Measurements from ENCODE around the gene KRTAP23-1.

KRTAP23-1 gene

GRCh38 chr21:30348506-30348905 is at the start of gene KRTAP23-1:
TSS of gene KRTAP23-1 (minus strand) at chr21:30348606. CDS start at chr21:30348606, 0 bp downstream.
- no peak for DNase-seq

DNA sequence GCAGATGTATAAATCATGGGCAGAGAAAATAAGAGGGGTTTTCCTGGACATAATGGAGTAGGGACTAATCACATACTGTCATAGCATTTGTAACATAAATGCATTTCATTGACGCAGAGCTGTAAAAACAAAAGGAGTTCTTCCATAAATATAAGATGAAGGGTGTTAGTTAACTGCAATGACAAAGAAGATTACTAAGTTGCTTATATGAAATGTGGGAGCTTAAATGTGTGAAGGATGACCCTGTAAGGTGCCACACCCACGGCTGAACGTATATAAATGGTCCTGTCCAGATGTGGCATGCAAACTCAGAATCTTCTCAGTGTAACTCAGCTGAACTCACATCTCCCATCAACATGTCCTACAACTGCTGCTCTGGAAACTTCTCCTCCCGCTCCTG is 47.3 kb upstream of the KRTAP23-1 start, which contains the start of gene KRTAP13-1:
Gene KRTAP13-1, plus strand, starts transcription at position 301 of the 400 bp plus-strand sequence. Its CDS starts 56 bp downstream, at position 357.
- no peak for DNase-seq

DNA sequence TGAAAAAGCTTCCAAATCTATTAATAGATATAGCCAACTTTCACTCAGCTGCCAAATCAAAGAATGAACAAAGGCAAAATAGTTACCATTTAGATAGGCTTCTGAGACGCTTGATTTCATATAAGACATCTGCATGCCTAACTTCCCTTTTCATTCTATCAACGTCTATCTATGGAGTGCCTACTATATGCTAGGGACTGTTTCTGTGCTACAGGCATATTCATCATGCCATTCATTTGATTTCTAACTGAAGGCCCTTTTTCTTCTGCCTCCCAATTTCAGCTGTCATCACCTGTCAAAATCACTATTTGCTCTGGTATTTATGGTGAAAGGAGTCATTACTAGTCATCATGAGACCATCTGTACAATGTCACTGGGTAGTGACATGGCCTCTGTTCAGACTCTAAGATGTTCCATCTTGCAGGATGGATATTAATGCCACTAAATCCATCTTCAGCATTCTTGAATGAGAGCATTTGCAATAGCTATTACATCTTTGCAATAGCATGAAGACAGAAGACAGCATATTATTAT is 43.2 kb upstream of the KRTAP23-1 start:
- DNase-seq: no peak

DNA sequence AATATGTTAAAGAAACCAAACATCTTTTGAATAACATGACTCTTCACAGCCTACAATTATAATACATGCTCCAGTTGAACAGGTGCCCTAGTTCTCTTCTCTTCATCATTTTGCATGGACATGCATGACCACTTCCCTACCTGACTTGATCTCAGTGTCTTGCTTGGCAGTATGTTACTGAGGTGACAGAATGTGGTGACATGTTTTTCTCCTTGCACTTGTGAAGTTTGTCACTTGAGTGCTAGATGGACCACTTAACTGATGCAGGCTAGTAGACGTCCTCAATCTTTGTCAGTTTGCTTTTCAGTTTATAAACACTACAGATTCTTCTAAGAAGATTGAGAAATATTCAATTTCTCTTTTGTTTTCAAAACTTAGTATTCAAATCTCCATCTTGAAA is 33.8 kb upstream of the KRTAP23-1 start:
- DNase-seq: no peak

- DNase-seq: no peak
Observed at GRCh38 chr21:30372139-30372770, 23.8 kb upstream of the KRTAP23-1 start, which contains the start of gene KRTAP13-2. TSS of gene KRTAP13-2 (minus strand) at chr21:30372271. CDS start at chr21:30372213, 58 bp downstream.

GRCh38 chr21:30355906-30356305 is 7.5 kb upstream of the KRTAP23-1 start:
- DNase-seq: no peak

DNA sequence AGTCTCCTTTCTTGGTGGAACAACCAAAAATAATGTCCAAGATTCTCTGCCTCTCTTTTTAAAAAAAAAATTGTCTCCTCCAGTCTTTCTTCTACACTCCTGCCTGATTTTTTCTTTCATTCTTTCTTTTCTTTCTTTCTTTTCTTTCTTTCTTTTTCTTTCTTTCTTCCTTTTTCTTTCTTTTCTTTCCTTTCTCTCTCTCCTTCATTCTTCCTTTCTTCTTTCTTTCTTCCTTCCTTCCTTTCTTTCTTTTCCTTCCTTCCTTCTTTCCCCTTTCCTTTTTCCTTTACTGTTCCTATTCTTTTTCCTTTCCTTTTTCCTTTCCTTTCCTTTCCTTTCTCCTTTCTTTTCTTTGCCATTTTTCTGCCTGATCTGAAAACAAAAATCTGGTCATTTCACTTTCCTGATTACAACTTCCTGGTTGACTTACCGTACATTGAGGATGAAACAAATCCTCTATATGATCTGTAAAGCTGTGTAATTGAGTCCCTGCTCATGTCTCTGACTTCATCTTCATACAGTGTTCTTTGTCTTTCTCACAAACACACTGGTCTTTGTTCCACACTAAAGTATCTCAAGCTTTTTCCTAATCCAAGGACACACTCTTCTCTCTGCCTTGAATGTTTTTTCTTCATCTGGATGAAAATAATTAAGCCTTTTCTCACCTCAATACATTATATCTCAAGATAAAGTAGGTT is 6.1 kb upstream of the KRTAP23-1 start:
- no peak for DNase-seq

DNA sequence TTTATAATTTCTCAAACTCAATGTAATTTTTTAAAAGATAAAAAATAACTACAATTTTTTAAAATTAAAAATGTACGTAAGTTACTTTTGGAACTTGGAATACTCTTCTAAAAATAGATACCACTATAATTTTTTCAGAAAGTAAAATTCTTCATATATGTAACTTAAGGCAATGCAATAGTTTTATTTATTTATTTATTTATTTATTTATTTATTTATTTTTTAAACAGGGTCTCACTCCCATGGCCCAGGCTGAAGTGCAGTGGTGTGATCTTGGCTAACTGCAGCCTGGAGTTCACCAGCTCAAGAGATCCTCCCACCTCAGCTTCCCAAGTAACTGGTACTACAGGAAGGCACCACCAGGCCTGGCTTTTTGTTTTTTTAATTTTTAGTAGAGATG is 3.1 kb upstream of the KRTAP23-1 start:
- no peak for DNase-seq

- no peak for DNase-seq
Observed at GRCh38 chr21:30349572-30349971, 1.2 kb upstream of the KRTAP23-1 start.

DNA sequence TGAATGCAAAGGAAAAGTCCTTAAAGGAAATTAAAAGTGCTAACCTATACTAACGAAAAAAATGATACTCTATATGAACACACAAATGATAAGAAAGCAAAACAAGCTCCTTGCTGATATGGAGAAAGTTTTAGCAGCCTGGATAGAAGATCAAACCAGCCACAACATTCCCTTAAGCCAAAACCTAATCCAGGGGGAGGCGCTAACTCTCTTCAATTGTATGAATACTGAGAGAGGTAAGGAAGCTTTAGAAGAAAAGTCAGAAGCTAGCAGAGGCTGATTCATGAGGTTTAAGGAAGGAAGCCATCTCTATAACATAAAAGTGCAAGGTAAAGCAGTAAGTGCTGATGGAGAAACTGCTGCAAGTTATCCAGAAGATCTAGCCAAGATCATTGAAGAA is 3.4 kb downstream of the KRTAP23-1 start:
- no peak for DNase-seq

DNA sequence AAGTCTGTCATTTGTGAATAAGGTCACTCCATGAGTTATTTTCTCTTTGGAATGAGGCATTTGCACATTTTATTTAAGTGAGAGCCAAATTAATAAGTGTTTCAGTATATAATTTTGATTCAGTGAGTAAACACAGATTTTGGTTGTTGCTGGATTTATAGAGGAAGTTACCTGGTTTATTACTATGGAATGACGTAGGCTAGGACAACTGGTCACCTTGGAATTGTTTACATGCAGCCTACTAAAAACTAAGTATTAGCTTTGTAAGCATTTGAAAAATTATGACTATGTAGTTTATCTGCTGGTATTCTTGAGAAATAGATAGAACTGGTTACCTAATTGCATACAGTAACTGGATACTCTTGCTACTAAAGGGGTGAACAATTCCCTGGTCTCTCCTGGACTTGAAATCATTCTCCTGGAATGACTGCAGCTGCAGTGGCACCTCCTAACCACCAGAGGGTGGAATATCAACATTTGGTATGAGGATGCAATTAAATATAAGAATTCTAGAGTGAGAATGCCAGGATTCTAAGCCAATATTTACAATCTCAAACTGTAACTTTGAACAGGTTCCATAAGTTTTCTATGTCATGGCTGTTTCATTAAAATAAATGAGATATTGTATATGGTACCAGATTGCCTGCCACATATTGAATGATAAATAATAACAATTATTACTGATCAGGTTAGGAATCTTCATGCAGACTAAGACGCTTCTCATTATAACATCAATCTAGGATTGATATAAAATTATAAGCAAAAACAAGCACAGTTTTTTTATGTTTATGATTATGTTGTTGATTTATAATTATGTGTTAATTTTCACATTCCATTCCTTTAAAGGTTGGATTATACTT is 7.5 kb downstream of the KRTAP23-1 start:
- peak in 12 of 51 donors; percentile 0 to 35 (median 12) for DNase-seq

- DNase-seq: no peak
Observed at GRCh38 chr21:30338717-30339116, 9.7 kb downstream of the KRTAP23-1 start.

DNA sequence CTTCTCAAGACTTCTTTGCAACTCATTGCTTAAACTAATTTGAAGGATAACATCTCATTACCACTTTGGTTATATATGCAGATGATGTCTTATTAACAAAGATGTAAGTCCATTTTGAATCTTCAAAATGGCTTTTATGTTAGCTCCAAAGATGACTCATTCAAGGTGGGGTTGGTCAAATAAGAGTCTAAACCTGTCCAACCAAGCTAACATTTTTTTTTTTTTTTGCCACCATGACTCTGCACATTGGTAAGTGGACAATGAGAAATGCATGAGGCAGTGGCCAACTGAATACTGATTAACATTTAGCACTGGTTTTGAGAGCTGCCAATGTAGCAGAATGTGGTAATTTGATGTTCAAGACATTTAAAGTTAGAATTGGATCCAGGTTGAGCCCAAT is 10.6 kb downstream of the KRTAP23-1 start:
- DNase-seq: no peak

DNA sequence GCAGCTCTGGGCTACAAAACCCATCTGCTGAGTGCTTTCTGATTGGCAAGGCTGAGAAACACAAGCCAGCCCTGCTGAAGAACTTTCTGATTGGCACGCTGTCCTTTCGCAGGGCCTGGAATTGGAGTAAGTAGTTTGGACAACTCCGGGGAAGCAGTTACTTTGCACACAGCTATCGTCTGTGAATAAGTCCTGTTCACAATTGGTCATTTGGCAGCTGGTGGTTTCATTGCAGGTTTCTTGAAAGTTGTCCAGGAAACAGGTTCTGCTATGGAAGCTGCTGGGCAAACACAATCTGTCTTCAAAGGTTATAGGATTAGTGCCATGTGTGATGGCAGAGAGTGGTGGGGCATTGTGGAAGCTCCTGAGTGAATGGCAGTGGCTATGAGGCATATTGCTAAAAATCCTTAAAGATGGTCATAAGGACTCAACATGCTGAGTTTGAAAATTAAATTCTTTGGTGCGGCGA is 11.1 kb downstream of the KRTAP23-1 start, which contains the start of gene KRTAP27-1:
Gene KRTAP27-1, minus strand, starts transcription at position 419 of the 469 bp plus-strand sequence. Its CDS starts 26 bp downstream, at position 393.
- no peak for DNase-seq

DNA sequence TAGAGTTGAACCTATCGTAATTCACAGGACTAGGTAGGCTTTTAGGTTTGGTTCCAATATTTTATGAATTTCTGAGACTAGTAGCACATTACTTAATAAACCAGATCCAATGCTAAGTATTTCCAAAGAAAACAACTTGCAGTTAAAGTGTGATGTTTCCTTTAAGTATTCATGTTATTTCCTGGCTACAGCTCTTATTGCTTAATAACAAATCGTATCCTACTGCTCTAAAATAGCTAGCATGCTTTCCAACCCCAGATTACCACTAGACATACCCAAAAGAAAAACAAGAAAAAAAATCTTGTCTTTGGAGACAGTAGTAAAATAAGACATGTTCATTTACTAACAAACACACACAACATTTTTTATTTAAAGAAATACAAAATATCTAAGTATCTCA is 11.8 kb downstream of the KRTAP23-1 start:
- DNase-seq: no peak

DNA sequence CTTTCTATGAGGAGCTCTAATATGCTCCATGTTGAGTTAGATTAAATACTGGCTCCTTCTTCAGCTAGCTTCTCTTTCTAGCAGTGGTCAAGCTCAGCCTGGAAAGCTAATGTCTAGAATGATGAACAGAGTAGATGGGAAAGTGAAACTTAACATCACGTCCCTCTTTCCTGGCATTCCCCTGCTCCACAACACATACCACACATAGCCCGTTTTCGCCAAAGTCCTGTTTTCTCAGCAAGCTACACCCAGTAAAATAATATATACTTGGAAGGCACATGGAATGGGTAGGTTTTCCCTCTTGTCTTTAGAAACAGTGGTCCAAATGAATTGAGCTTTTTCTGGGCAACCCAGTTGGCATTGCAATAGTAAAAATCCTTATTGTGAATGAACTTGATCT is 14.7 kb downstream of the KRTAP23-1 start:
- DNase-seq: no peak

- DNase-seq: no peak
Observed at GRCh38 chr21:30332681-30333080, 15.7 kb downstream of the KRTAP23-1 start.

DNA sequence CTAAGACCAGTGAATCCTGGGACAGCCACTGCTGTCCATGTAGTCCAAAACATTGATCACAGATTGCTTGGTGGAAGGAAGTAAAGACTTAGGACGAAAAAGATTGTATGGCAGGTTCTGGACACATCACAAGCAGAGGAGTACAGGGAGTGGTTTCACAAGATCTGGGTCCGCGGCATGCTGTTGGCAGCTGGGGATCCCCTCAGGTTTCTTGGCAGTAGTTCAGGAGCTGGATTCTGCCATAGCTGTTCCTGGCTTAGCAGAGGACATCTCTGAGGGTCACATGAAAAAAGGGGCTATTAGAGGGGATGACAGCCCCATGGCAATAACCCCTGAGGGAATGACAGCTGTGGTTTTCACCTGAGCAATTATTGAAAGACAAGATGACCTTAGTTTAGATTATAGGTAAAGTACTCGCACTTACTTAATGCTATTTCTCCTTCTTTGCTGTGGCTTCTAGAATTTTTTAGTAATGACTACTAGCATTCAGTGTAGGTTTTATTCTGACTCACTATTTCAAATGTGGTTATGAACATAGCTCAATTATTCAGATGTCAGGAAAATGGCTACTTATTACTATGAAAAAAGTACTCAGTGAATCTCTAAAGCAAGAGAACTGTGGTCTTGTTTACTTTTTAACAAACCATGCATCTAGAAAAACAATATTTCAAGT is 19.1 kb downstream of the KRTAP23-1 start:
- DNase-seq: no peak

- DNase-seq: no peak
Observed at GRCh38 chr21:30326390-30326789, 22.0 kb downstream of the KRTAP23-1 start.

DNA sequence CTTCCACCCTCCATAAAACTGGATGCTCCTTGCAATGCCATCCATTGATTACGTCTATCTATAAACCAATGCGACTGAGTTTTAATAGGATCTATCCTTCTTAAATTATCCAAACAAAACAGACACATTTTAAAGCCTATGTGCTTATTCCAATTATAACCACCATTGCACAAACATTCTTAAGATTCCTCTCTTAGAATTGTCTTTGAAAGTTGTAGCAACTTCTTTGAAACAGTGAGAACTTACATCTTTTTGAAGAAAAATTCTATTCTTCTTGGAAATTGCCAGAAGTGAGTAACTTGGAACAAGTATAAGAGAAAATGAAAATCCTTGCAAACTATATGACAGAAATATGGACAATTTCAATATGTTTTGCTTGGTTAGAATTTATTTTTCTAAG is 28.2 kb downstream of the KRTAP23-1 start, which contains the start of gene KRTAP26-1:
Gene KRTAP26-1, minus strand, starts transcription at position 101 of the 400 bp plus-strand sequence. CDS start 280 bp downstream, outside the sequence.
- DNase-seq: no peak

GRCh38 chr21:30315701-30316100 is 32.7 kb downstream of the KRTAP23-1 start:
- DNase-seq: no peak

Measured in hypothalamus (tissue), 51 donors.